ENCODE data around the gene ABHD2.

The ABHD2 gene

GRCh38 chr15:89113296-89114024, 25.2 kb downstream of the ABHD2 start:
- no peak overlapping the region for H3K4me3 ChIP-seq (replicated peaks; ENCODE audit: low read depth, low read length)
- DNase-seq (ENCODE audit: extremely low read depth, low read depth), result no peak
- TF ChIP-seq, protein P1, sequence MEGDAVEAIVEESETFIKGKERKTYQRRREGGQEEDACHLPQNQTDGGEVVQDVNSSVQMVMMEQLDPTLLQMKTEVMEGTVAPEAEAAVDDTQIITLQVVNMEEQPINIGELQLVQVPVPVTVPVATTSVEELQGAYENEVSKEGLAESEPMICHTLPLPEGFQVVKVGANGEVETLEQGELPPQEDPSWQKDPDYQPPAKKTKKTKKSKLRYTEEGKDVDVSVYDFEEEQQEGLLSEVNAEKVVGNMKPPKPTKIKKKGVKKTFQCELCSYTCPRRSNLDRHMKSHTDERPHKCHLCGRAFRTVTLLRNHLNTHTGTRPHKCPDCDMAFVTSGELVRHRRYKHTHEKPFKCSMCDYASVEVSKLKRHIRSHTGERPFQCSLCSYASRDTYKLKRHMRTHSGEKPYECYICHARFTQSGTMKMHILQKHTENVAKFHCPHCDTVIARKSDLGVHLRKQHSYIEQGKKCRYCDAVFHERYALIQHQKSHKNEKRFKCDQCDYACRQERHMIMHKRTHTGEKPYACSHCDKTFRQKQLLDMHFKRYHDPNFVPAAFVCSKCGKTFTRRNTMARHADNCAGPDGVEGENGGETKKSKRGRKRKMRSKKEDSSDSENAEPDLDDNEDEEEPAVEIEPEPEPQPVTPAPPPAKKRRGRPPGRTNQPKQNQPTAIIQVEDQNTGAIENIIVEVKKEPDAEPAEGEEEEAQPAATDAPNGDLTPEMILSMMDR (IDR thresholded peaks at IDR 0.05; ENCODE audit: low read depth, low read length, missing control alignments), result no peak

DNA sequence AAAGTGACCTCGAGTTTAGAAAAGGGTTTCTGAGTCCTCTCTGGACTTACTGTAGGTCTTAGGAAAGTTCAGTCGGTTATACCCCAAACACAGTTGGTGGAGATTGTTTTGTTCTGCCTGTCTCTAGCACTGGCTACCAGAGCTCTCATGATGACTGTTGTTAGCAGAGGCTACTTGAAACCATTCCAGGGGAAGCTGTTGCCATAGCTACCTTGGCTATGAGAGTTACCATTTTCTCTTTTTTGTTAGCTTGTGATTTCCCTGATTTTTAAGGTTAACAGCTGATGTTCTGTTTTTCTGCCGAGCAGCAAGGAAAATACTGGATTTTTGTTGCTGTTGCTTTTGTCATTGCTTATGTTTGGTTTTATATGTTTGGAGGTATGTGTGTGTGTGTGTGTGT, 26.7 kb downstream of the ABHD2 start:
- no peak for DNase-seq (ENCODE audit: extremely low read depth, low read depth)
- TF ChIP-seq, protein P1 (IDR thresholded peaks at IDR 0.05; ENCODE audit: low read depth, low read length, missing control alignments), result no peak
- no peak overlapping the region for H3K4me3 ChIP-seq (replicated peaks; ENCODE audit: low read depth, low read length)

DNA sequence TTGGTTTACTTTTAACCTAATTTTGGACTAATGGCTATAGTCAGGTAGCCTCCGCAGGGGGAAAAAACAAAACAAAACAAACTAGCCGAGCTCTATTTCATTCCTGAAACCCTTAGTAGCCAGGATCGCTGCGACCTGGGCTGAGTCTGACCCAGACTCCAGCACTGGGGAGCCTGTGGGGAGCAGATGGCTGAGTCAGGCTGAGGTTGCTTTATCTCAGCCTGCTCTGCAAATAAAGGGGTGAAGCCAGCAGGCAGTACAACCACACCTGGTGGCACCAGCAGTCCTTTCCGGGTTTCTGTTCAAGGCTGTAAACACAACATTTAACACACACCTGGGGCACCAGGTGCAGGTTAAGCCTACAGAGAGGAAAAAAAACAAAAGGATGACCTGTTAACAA, 27.3 kb downstream of the ABHD2 start:
- no peak for DNase-seq (ENCODE audit: extremely low read depth, low read depth)
- TF ChIP-seq, protein P1 (IDR thresholded peaks at IDR 0.05; ENCODE audit: low read depth, low read length, missing control alignments), result no peak
- no peak overlapping the region for H3K4me3 ChIP-seq (replicated peaks; ENCODE audit: low read depth, low read length)

GRCh38 chr15:89116404-89116803, 28.1 kb downstream of the ABHD2 start:
- TF ChIP-seq, protein P1 (IDR thresholded peaks at IDR 0.05; ENCODE audit: low read depth, low read length, missing control alignments), result no peak
- H3K4me3 ChIP-seq (replicated peaks; ENCODE audit: low read depth, low read length), result no peak overlapping the region
- no peak for DNase-seq (ENCODE audit: extremely low read depth, low read depth)

- H3K4me3 ChIP-seq (replicated peaks; ENCODE audit: low read depth, low read length), result no peak overlapping the region
- no peak for DNase-seq (ENCODE audit: extremely low read depth, low read depth)
- TF ChIP-seq, protein P1 (IDR thresholded peaks at IDR 0.05; ENCODE audit: low read depth, low read length, missing control alignments), result no peak
These were observed 29.5 kb downstream of the ABHD2 start for GRCh38 chr15:89117790-89118189.

DNA sequence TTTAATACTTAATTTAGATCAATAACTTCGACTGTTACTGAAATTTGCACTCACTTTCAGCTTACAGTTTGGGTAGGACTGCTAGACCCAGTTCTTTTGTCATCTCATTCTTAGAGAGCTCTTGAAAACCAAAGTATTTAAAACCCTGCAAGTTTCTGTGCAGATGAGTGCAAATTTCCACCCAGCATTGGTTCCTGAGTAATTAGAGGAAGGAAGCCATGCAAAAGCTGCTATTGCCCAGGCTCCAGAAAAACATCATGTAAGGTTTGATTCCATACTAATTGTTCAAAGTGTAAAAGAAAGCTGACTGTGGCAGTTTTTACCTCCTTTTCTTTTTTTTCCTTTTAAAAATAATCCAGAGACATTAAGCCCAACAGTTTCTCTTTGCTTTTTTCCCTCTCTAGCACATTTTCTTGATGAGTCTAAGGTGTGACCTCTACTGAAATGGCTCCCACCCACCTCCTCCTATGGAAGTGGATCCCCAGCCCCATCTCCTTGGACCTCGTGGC, 30.3 kb downstream of the ABHD2 start:
- no peak overlapping the region for H3K4me3 ChIP-seq (replicated peaks; ENCODE audit: low read depth, low read length)
- no peak for DNase-seq (ENCODE audit: extremely low read depth, low read depth)
- TF ChIP-seq, protein P1 (IDR thresholded peaks at IDR 0.05; ENCODE audit: low read depth, low read length, missing control alignments), result no peak
